ENCODE measurements around the gene DMTF1.

DNA sequence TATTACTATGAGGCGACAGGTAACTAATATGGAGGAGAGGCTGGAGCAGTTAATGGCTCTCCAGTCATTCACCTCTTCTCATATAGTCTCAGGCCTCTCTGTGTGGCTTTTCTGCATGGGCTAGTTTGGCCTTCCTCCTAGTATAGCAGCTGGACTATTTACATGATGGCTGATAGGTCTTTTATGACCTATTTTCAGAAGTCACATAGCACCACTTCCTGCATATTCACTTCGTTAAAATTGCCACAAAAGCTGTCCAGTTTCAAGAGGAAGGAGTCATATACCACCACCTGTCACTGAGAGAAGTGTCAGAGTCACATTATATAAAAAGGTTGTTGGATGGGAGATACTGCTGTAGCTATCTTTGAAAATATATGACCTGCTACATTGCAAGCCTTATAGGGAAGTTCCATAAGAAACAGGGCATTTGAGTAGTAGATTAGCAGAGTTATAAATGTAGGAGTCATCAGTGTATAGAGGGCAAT is 8.0 kb upstream of the DMTF1 start:
- TF ChIP-seq, protein P1, sequence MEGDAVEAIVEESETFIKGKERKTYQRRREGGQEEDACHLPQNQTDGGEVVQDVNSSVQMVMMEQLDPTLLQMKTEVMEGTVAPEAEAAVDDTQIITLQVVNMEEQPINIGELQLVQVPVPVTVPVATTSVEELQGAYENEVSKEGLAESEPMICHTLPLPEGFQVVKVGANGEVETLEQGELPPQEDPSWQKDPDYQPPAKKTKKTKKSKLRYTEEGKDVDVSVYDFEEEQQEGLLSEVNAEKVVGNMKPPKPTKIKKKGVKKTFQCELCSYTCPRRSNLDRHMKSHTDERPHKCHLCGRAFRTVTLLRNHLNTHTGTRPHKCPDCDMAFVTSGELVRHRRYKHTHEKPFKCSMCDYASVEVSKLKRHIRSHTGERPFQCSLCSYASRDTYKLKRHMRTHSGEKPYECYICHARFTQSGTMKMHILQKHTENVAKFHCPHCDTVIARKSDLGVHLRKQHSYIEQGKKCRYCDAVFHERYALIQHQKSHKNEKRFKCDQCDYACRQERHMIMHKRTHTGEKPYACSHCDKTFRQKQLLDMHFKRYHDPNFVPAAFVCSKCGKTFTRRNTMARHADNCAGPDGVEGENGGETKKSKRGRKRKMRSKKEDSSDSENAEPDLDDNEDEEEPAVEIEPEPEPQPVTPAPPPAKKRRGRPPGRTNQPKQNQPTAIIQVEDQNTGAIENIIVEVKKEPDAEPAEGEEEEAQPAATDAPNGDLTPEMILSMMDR (conservative IDR thresholded peaks at IDR 0.05; ENCODE audit: low read depth, low read length), result no peak
- no peak for TF ChIP-seq EZH2 (IDR thresholded peaks at IDR 0.05; ENCODE audit: borderline replicate concordance, low read depth, low read length, poor library complexity, severe bottlenecking)
